Lower leg skin (tissue), 4 donors: ENCODE data around the gene ENOPH1. TPM values are rescaled to one million over a fixed set of nuclear protein-coding genes. Genes with fewer than 3 reads are reported as not detected.

Source experiments
- DNase-seq, 2 donors: peaks; one replicate each; pipeline ENCODE4 v3.0.0-alpha.2; 2019; ENCODE audit warnings: low spot score in 2 of 2
- H3K4me3 ChIP-seq: fragments of 200-600 bp; sonication (generic); 2 replicates; pipeline ENCODE4 v1.5.1; 2017; ENCODE audit warnings: mild to moderate bottlenecking, low read depth; ENCODE audit not compliant: poor library complexity, severe bottlenecking
- CTCF ChIP-seq, 3 donors: fragments of 450-650 bp; IDR thresholded peaks; one replicate each; pipeline ENCODE4 v1.5.1; 2016; ENCODE audit warnings: antibody characterized with exemption in 3 of 3, mild to moderate bottlenecking in 3 of 3, moderate library complexity in 2 of 3
- POLR2A ChIP-seq, 2 donors: fragments of 450-650 bp; IDR thresholded peaks; one replicate each; pipeline ENCODE4 v1.6.1; 2016 to 2017; ENCODE audit warnings: antibody characterized with exemption in 2 of 2, mild to moderate bottlenecking in 1 of 2, moderate library complexity in 1 of 2
- WGBS, 2 donors: methylation state at CpG; one replicate each; pipeline ENCODE4 v1.1.5; 2018; 5-methylcytosine and 5-hydroxymethylcytosine counted together
- intact Hi-C: fragments of 100-400 bp; cut with DNase I; formaldehyde crosslinking; loops from one replicate; pipeline ENCODE4 v1.15.0; 2023; ENCODE audit warnings: low total_unique reads
- total RNA-seq, 4 donors: library from RNA; depleted of rRNA; stranded (reverse); fragments of >200 nt; gene quantifications; one replicate each; pipeline ENCODE4 v1.1.0, GENCODE V29; 2016

The ENOPH1 gene
- total RNA-seq, 4 donors from 2014 or later = 21.2 to 44.3 (median 34.6) TPM

- no peak for TF ChIP-seq POLR2A (IDR thresholded peaks at IDR 0.05)
- no peak for TF ChIP-seq CTCF (IDR thresholded peaks at IDR 0.05)
- intact Hi-C loops = no loop called here
- no peak overlapping the region for H3K4me3 ChIP-seq
- WGBS, 2 donors = 97% methylated on average over 14 of the region's 14 CpGs
- no peak for DNase-seq
Measured at GRCh38 chr4:82479562-82479961, 49.2 kb downstream of the ENOPH1 start.

GRCh38 chr4:82480771-82481505, 50.5 kb downstream of the ENOPH1 start:
- 96% methylated on average over 10 of the region's 10 CpGs for WGBS, 2 donors
- TF ChIP-seq CTCF (IDR thresholded peaks at IDR 0.05) (no peak), POLR2A (IDR thresholded peaks at IDR 0.05) (no peak)
- intact Hi-C loops = no loop called here
- no peak overlapping the region for H3K4me3 ChIP-seq
- no peak for DNase-seq

GRCh38 chr4:82481506-82481840, 51.1 kb downstream of the ENOPH1 start:
- DNase-seq = no peak
- TF ChIP-seq CTCF (IDR thresholded peaks at IDR 0.05) (no peak), POLR2A (IDR thresholded peaks at IDR 0.05) (no peak)
- 82 to 83% methylated on average over 6 of the region's 6 CpGs for WGBS, 2 donors
- intact Hi-C loops = no loop called here
- H3K4me3 ChIP-seq = no peak overlapping the region

GRCh38 chr4:82482387-82482786, 52.0 kb downstream of the ENOPH1 start:
- 89 to 91% methylated on average over 6 of the region's 6 CpGs for WGBS, 2 donors
- no peak for TF ChIP-seq POLR2A (IDR thresholded peaks at IDR 0.05)
- no peak for TF ChIP-seq CTCF (IDR thresholded peaks at IDR 0.05)
- H3K4me3 ChIP-seq = no peak overlapping the region
- intact Hi-C loops = no loop called here
- no peak for DNase-seq

- intact Hi-C loops = no loop called here
- no peak for DNase-seq
- WGBS, 2 donors = 64 to 76% methylated on average over 14 of the region's 14 CpGs
- no peak for TF ChIP-seq CTCF (IDR thresholded peaks at IDR 0.05)
- no peak for TF ChIP-seq POLR2A (IDR thresholded peaks at IDR 0.05)
- H3K4me3 ChIP-seq = no peak overlapping the region
Measured at GRCh38 chr4:82484996-82485783, 54.8 kb downstream of the ENOPH1 start.
